Coronary artery (tissue), 2 donors: ENCODE data around the gene AP1S1.
"Not testable (repeated sequence)": the region's sequence is repeated elsewhere in the genome, so short reads cannot be mapped to it uniquely, and the experiment has no call there.

Experiments
- DNase-seq: peaks from one replicate; pipeline ENCODE4 v3.0.0-alpha.2; 2017; ENCODE audit warnings: low spot score
- H3K27ac ChIP-seq, 2 donors: fragments of 200-600 bp; sonication (generic); one replicate each; pipeline ENCODE4 v1.5.1; 2016 to 2019
- H3K4me3 ChIP-seq: fragments of 200-600 bp; sonication (generic); 2 replicates; pipeline ENCODE4 v1.5.1; 2016; ENCODE audit warnings: mild to moderate bottlenecking, moderate library complexity
- TF ChIP-seq, protein P1 (sequence below): fragments of 200-600 bp; sonication (generic); IDR thresholded peaks from one replicate; pipeline ENCODE4 v1.5.1; 2019; ENCODE audit warnings: antibody characterized with exemption

AP1S1 gene

DNA sequence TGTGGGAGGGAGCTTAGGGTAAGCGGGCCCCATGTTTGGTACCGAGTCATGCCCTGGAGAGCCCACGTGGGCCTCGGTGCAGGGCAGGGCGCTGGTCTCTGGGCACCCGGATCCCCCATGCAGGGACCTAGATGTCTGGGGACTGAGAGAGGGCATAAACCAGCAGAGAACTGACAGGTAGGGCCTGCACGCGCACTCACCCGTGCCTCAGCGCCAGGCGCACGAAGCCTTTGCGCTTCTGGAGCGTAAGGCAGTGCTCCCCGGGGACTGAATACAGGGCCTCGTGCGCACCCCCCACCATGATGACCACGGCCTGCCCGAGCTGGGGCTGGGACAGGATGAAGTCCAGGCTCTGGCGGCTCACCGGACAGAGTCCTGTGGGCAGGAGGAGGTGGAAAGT lies 43.7 kb downstream of the AP1S1 start:
- DNase-seq, result no peak
- TF ChIP-seq, protein P1, sequence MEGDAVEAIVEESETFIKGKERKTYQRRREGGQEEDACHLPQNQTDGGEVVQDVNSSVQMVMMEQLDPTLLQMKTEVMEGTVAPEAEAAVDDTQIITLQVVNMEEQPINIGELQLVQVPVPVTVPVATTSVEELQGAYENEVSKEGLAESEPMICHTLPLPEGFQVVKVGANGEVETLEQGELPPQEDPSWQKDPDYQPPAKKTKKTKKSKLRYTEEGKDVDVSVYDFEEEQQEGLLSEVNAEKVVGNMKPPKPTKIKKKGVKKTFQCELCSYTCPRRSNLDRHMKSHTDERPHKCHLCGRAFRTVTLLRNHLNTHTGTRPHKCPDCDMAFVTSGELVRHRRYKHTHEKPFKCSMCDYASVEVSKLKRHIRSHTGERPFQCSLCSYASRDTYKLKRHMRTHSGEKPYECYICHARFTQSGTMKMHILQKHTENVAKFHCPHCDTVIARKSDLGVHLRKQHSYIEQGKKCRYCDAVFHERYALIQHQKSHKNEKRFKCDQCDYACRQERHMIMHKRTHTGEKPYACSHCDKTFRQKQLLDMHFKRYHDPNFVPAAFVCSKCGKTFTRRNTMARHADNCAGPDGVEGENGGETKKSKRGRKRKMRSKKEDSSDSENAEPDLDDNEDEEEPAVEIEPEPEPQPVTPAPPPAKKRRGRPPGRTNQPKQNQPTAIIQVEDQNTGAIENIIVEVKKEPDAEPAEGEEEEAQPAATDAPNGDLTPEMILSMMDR, result no peak
- Histone ChIP-seq H3K4me3 (no peak overlapping the region), H3K27ac (no peak overlapping the region)

DNA sequence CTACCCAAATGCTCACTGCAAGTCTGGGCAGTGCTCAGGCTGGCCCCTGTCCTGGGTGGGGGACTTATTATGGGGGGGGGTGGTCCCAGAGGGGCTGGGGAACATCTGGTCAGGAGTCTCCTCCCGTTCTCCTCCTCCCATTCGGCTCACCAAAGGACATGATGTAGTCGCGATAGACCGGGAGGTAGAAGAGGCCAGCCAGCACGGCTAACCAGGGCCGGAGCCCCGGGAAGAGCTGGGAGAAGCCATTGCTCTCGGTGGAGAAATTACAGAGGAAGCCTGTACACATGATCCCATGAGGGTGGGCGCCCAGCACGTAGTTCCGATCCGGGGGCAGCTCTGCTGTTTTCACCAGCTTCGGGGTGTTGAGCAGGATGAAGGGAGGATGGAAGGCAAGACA lies 44.2 kb downstream of the AP1S1 start:
- TF ChIP-seq, protein P1, result no peak
- H3K27ac ChIP-seq, result no peak overlapping the region
- DNase-seq, result no peak
- no peak overlapping the region for H3K4me3 ChIP-seq

DNA sequence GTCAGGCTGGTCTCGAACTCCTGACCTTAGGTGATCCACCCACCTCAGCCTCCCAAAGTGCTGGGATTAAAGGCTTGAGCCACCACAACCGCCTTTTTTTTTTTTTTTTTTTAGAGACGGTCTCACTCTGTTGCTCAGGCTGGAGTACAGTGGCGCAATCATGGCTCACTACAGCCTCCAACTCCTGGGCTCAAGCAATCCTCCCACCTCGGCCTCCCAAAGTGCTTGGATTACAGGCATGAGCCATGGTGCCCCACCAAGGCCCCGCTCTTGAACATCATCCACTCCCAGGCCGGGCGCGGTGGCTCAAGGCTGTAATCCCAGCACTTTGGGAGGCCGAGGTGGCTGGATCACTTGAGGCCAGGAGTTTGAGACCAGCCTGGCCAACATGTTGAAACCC lies 45.2 kb downstream of the AP1S1 start:
- DNase-seq, H3K4me3 ChIP-seq, H3K27ac ChIP-seq: not testable (repeated sequence)

DNA sequence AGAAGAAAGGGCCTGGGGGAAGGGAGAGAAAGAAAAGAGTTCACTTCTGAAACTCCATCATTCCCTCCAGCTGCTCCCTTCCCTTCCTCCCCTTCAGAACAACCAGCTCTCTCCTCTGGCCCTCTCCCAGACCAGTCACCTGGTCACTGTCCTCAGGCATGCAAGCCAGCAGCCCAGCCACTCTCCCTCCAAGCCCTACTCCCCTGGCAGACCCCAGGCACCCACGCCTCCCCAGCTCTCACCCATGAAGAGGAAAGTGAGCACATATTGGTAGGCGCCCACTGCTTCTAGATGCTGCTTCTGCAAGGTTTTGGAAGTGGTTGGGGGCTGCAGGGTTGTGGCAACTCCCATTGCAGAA lies 46.2 kb downstream of the AP1S1 start:
- DNase-seq, result no peak
- Histone ChIP-seq H3K4me3 (no peak overlapping the region), H3K27ac (no peak overlapping the region)
- TF ChIP-seq, protein P1, result no peak

DNA sequence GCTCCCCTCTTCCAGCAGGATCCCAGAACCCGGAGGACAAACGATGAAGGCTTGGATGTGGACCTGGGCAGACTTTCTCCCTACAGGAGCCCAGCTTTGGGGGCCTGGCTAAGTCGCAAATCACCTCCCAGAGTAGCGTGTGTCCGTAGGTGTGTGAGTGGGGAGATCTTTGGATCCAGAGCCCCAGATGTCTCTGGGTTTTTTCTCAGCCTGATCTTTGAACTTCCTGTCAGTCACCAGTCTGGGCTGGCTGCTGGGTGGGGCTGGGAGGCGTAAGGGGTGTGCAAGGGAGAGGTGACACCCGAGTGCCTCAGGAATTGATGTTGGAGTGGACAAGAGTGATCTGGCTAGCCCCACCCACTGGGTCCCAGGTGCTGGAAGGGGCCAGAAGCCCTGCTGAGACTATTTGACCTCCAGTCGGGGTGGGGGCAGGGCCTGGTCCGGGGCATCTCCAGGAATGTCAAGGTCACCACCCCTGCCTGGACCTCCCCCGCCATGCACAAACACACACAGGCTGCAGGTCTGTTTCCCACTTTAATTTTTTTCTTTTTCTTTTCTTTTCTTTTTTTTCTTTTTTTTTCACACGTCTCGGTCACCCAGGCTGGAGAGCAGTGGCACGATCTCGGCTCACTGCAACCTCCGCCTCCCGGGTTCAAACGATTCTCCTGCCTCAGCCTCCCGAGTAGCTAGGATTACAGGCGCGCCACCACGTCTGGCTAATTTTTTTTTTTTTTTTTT lies 46.8 kb downstream of the AP1S1 start, which contains the start of gene MOGAT3:
Gene MOGAT3 (minus strand): TSS at position 175 of the 738 bp plus-strand sequence. CDS start 182 bp downstream, outside the sequence.
- peak within 1 kb of the TSS; percentile 57 for H3K4me3 ChIP-seq
- DNase-seq, result no peak
- H3K27ac ChIP-seq, result no peak within 1 kb of the TSS
- TF ChIP-seq, protein P1, result no peak

DNA sequence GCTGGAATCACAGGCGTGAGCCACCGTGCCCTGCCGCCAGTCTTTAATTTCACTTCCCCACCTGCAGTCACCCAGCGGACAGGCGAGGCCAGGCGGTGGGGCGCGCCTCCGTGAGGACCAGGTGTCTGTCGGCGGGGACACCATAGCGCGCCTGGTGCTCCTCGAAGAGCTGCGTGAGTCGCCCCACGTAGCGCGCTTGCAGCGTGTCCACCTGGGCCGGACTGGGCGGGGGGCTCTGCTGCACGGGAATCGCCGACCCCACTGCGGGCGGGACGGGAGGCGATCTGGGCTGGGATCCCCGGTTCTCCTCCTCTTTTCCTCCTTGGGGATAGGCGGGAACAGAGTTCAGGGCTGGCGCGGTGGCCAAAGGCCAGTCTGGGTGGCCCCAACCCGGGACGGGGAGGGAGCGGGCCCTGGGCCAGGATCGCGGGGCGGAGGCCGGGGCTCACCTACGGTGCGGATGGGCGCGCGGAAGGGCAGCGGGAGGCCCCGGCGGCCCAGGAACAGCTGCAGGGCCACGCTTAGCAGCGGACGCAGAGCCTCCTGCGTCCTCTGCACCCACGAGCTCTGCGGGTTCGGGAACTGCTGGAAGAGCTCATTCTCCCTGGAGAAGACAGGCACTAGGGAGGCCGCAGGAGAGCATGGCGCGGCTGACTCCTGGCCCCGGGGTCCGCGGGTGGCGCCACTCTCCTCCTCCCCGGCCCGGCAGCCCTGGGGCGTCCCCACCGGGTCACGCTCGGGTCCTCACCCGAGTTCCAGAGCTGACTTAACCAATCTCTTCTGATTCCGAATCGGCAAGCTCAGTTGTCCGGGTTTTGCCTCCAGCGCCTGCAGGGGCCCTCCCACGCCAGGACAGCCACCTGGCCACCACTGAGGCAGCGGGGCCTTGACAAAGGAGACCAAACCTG lies 47.7 kb downstream of the AP1S1 start:
- TF ChIP-seq, protein P1, result no peak
- Histone ChIP-seq H3K27ac (no peak overlapping the region), H3K4me3 (peak overlapping the region; percentile 57)
- no peak for DNase-seq

DNA sequence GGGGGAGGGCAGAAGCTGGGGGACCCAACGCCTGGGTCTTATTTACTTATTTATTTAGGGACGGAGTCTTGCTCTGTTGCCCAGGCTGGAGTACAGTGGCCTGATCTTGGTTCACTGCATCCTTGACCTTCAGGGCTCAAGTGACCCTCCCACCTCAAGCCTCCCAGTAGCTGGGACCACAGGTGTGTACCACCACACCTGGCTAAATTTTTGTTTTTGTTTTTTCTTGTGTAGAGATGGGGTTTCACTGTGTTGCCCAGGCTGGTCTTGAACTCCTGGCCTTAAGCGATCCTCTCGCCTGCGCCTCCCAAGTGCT lies 48.3 kb downstream of the AP1S1 start:
- TF ChIP-seq, protein P1, result no peak
- Histone ChIP-seq H3K27ac (no peak overlapping the region), H3K4me3 (no peak overlapping the region)
- DNase-seq, result no peak

DNA sequence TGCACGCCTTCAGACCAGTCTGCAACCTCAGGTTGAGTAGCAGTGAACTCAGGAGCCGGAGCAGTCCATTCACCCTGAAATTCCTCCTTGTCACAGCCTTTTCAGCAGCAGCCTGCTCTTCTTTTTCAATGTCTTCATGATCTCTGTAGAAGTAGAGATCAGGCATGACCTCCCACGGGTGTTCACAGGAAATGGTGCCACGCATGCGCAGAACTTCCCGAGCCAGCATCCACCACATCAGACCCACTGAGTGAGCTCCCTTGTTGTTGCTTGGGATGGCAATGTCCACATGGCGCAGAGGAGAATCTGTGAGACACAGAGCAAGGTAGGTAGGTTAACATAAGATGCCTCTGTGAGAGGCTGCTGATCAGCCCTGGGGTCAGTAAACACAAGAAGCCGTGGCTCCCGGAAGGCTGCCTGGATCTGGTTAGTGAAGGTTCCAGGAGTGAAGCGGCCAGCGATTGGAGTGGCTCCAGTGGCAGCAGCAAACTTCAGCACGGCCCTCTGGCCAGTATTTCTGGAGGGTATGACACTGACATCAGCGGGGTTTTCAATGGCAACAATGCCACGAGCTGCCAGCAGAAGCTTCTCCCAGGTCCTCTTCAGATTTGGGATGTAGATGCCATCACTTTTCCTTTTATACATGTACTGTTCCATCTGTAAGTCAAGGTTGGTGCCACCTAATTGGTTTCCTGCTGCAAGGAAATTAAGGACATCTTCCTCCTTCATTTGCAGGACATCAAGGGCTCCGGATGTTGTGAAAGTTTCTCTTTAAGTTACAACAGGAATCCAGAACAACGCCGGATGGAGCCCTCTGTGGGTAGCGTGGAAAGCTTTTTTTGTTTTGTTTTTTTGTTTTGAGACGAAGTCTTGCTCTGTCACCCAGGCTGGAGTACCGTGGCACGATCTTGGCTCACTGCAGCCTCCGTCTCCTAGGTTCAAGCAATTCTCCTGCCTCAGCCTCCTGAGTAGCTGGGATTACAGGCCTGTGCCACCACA lies 49.8 kb downstream of the AP1S1 start:
- H3K27ac ChIP-seq, H3K4me3 ChIP-seq, DNase-seq: not testable (repeated sequence)
